HepG2 (cell line): Measurements from ENCODE around the gene DHH. TPM values are rescaled to one million over a fixed set of nuclear protein-coding genes. Genes with fewer than 3 reads are reported as not detected.
A peak's percentile ranks its signal among the peaks of the same experiment; 100 is the strongest.

Experiments
- ATAC-seq: fragments of 200-7000 bp; cut with Tn5 transposase; 3 replicates; pipeline ENCODE4 v1.9.1; 2020; ENCODE audit warnings: mild to moderate bottlenecking, moderate library complexity
- BruUV-seq: library from RNA; stranded (reverse); fragments of 400-500 nt; replicated peaks from 2 replicates; lab custom pipeline; 2021; lab: Mats Ljungman, UMichigan
- CTCF ChIA-PET: fragments of 300-600 bp; formaldehyde crosslinking; extraction: SDS; loops from one replicate; lab custom pipeline; 2021; ENCODE audit warnings: low total read pairs, inconsistent platforms, low intra/inter-chr PET ratio; lab: Yijun Ruan, JAX
- POLR2A ChIA-PET: fragments of 350-600 bp; sonication (Branson Sonifier 250); formaldehyde crosslinking; loops from one replicate; lab custom pipeline; 2020; ENCODE audit warnings: antibody characterized with exemption, inconsistent platforms; lab: Yijun Ruan, JAX
- DNase-seq: peaks from one replicate; pipeline ENCODE4 v3.0.0-alpha.2; 2015; ENCODE audit warnings: low spot score
- FAIRE-seq: peaks from 3 replicates; lab custom pipeline; 2011; peaks lifted over from hg19 to GRCh38; lab: Jason Lieb, UNC
- H2AFZ ChIP-seq: one replicate; pipeline ENCODE4 v1.6.1; 2011; ENCODE audit warnings: low read length, inconsistent platforms
- H3K27ac ChIP-seq: fragments of 300-600 bp; 3 replicates; pipeline ENCODE4 v1.8.0; 2011; ENCODE audit warnings: mixed run types, mild to moderate bottlenecking, mixed read lengths, low read length, inconsistent platforms; ENCODE audit not compliant: insufficient read depth; ENCODE audit errors: extremely low read length
- H3K27me3 ChIP-seq, 2 experiments: fragments of 200-600 bp in 1 of 2; 2 replicates in 1 of 2; 3 replicates in 1 of 2; pipeline versions ENCODE4 v1.6.0 to v1.8.0; 2011; ENCODE audit warnings: low read length in 2 of 2, mild to moderate bottlenecking in 2 of 2, moderate library complexity in 2 of 2, inconsistent platforms in 1 of 2; ENCODE audit not compliant: insufficient read depth in 2 of 2, control insufficient read depth in 1 of 2
- H3K36me3 ChIP-seq, 2 experiments: fragments of 200-600 bp in 1 of 2; replicated peaks in 1 of 2; 2 replicates in 1 of 2; 3 replicates in 1 of 2; pipeline versions ENCODE4 v1.5.1 to v1.8.0; 2011; ENCODE audit warnings: low read length in 2 of 2, inconsistent platforms in 1 of 2; ENCODE audit not compliant: insufficient read depth in 2 of 2, control insufficient read depth in 1 of 2
- H3K4me1 ChIP-seq: 2 replicates; pipeline ENCODE4 v1.5.1; 2012; ENCODE audit warnings: low read length, inconsistent platforms; ENCODE audit not compliant: insufficient read depth
- H3K4me2 ChIP-seq: 2 replicates; pipeline ENCODE4 v1.6.0; 2011; ENCODE audit warnings: low read depth, low read length, inconsistent platforms
- H3K4me3 ChIP-seq, 3 experiments: fragments of 200-600 bp in 1 of 3; sonication (generic), shearing (Covaris generic) in 1 of 3; replicated peaks in 1 of 3; 2 replicates each; pipeline ENCODE4 v1.5.1; 2011 to 2016; ENCODE audit warnings: low read length in 3 of 3, inconsistent platforms in 2 of 3, low read depth in 2 of 3, mild to moderate bottlenecking in 2 of 3, control low read depth in 1 of 3, mixed read lengths in 1 of 3; ENCODE audit not compliant: insufficient read depth in 1 of 3
- H3K79me2 ChIP-seq: one replicate; pipeline ENCODE4 v1.6.1; 2011; ENCODE audit warnings: low read length, inconsistent platforms; ENCODE audit not compliant: insufficient read depth
- H3K9ac ChIP-seq: 2 replicates; pipeline ENCODE4 v1.6.0; 2011; ENCODE audit warnings: mild to moderate bottlenecking, low read depth, low read length, inconsistent platforms; ENCODE audit not compliant: insufficient read depth
- H3K9me3 ChIP-seq: 2 replicates; pipeline ENCODE4 v1.5.1; 2012; ENCODE audit warnings: mild to moderate bottlenecking, low read length
- H4K20me1 ChIP-seq: 2 replicates; pipeline ENCODE4 v1.6.0; 2011; ENCODE audit warnings: inconsistent platforms, mild to moderate bottlenecking, low read length, moderate library complexity; ENCODE audit not compliant: insufficient read depth
- FLYWCH1 ChIP-seq: sonication (generic); formaldehyde crosslinking; IDR thresholded peaks from 2 replicates; pipeline ENCODE4 v1.8.1; 2023; ENCODE audit warnings: mild to moderate bottlenecking, missing genetic modification reagents
- KLF12 ChIP-seq: sonication (generic); formaldehyde crosslinking; IDR thresholded peaks from 2 replicates; pipeline ENCODE4 v1.4.0; 2020; ENCODE audit warnings: missing genetic modification reagents, borderline replicate concordance
- MAFF ChIP-seq: IDR thresholded peaks from 2 replicates; pipeline ENCODE4 v1.6.1; 2011; ENCODE audit warnings: low read depth, low read length, improper control_type of control experiment
- MTF2 ChIP-seq: sonication (generic); formaldehyde crosslinking; IDR thresholded peaks from 2 replicates; pipeline ENCODE4 v1.5.0; 2020; ENCODE audit warnings: missing genetic modification reagents, borderline replicate concordance
- PITX1 ChIP-seq: sonication (generic); formaldehyde crosslinking; IDR thresholded peaks from 2 replicates; pipeline ENCODE4 v1.5.1; 2020; ENCODE audit warnings: mild to moderate bottlenecking, missing genetic modification reagents
- RFXANK ChIP-seq: IDR thresholded peaks from 2 replicates; pipeline ENCODE4 v1.6.1; 2016
- RNF2 ChIP-seq: fragments of 450-650 bp; conservative IDR thresholded peaks from 2 replicates; pipeline ENCODE4 v1.6.1; 2016; ENCODE audit warnings: low read depth
- SNRNP70 ChIP-seq: fragments of 200-400 bp; formaldehyde crosslinking; IDR thresholded peaks from 2 replicates; pipeline ENCODE4 v1.6.1; 2017; ENCODE audit warnings: mild to moderate bottlenecking, low read depth, low read length, moderate library complexity
- TCF7L2 ChIP-seq: IDR thresholded peaks from 2 replicates; pipeline ENCODE4 v1.6.1; 2011; ENCODE audit warnings: mild to moderate bottlenecking, low read depth, low read length, moderate library complexity
- ZBTB1 ChIP-seq: sonication (generic); formaldehyde crosslinking; IDR thresholded peaks from 2 replicates; pipeline ENCODE4 v1.4.0; 2020; ENCODE audit warnings: missing genetic modification reagents, borderline replicate concordance
- ZNF317 ChIP-seq: sonication (generic); formaldehyde crosslinking; IDR thresholded peaks from 2 replicates; pipeline ENCODE4 v1.5.0; 2020; ENCODE audit warnings: mild to moderate bottlenecking, missing genetic modification reagents
- ZZZ3 ChIP-seq: sonication (generic); formaldehyde crosslinking; IDR thresholded peaks from 2 replicates; pipeline ENCODE4 v1.4.0; 2020; ENCODE audit warnings: missing genetic modification reagents, mild to moderate bottlenecking, borderline replicate concordance
- WGBS: methylation state at CpG from one replicate; pipeline ENCODE4 v1.1.6; 2017; ENCODE audit warnings: low lambda C conversion rate; 5-methylcytosine and 5-hydroxymethylcytosine counted together
- in situ Hi-C: cut with HindIII; loops from 2 replicates; pipeline ENCODE4 v1.10.0; 2017; ENCODE audit warnings: low pct_unique_long_range_greater_than_20kb; ENCODE audit not compliant: extremely low pct_ligation_motif_present
- intact Hi-C: fragments of 100-400 bp; cut with micrococcal nuclease; formaldehyde crosslinking; loops from one replicate; pipeline ENCODE4 v1.10.0; 2022; ENCODE audit not compliant: unreplicated experiment
- polyA plus RNA-seq, 8 experiments: library from polyadenylated mRNA; depleted of rRNA in 3 of 8; stranded (reverse) in 7 of 8; unstranded in 1 of 8; fragments of >200 nt; fragmentation: Illumina TruSeq in 4 of 8; extraction: Trizol in 4 of 8; gene quantifications; 2 replicates each; pipeline versions ENCODE4 v1.2.1 to v1.2.3, GENCODE V29; 2011 to 2016; ENCODE audit warnings: low read depth in 4 of 8, missing spikeins in 1 of 8, mixed read lengths in 1 of 8; ENCODE audit not compliant: insufficient read depth in 1 of 8
- total RNA-seq, 5 experiments: library from RNA; depleted of rRNA; stranded (reverse); fragments of >200 nt; fragmentation: Illumina TruSeq; extraction: Trizol; gene quantifications; 2 replicates each; pipeline ENCODE4 v1.2.3, GENCODE V29; 2016; ENCODE audit warnings: low read depth in 1 of 5
- TF ChIP-seq, protein P1 (sequence below): sonication (generic); formaldehyde crosslinking; IDR thresholded peaks from 2 replicates; pipeline ENCODE4 v1.4.0; 2020; ENCODE audit warnings: mild to moderate bottlenecking, missing genetic modification reagents
- TF ChIP-seq, protein P2 (sequence below): sonication (generic); formaldehyde crosslinking; IDR thresholded peaks from 2 replicates; pipeline ENCODE4 v1.4.0; 2020; ENCODE audit warnings: missing genetic modification reagents, mild to moderate bottlenecking, borderline replicate concordance
- TF ChIP-seq, protein P3 (sequence below): sonication (generic); formaldehyde crosslinking; IDR thresholded peaks from 2 replicates; pipeline ENCODE4 v1.4.0; 2020; ENCODE audit warnings: missing genetic modification reagents

Gene DHH
- total and polyA plus RNA-seq, 2 of the 13 experiments (the other 11 are each of a cell fraction or from before 2014, with no cell fraction given) = not detected

DNA sequence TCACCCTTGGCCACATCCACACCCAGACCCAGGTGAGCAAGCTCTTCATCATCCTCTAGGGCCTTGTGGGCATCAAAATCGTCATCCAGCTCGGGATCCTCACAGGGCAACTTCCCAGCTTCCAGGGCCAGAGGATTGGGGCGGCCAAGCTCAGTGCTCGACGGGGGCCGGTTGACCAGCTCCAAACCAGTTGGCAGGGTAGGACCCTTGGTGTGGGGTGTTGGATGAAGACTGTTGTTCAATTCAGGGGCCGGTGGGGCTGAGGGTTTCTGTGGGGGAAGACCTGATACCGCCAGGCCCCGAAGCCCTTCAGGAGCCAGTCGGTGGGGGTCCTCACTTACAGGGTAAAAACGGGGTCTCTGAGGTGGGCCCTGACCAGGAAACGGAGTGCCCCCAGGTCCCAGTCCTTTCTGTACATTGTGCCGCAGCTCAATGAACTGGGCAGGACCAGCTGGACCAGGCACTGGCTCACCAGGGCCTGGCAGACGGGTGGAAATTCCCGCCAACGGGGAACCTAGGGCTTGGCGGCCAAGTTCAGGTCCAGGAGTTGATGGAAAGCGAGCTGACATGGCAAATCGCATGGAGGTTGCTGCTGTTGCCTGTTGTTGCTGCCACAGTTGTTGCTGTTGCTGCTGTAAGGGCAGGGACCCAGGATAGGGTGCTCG, 56.2 kb downstream of the DHH start:
- no peak overlapping the region for H2AFZ ChIP-seq
- H3K9me3 ChIP-seq = no peaks in the 10 kb centered on the region
- peaks cover 55 to 92% of the 10 kb centered on the region in 2 experiments; a peak in 4 of 5 replicates for H3K36me3 ChIP-seq
- H3K4me1 ChIP-seq = no peaks in the 10 kb centered on the region
- 98% methylated on average over 12 of the region's 20 CpGs for WGBS
- ATAC-seq (no peak), FAIRE-seq (no peak), DNase-seq (no peak)
- ChIA-PET POLR2A (interaction anchor here (0.5 to 2.1 kb wide), 4 partner anchors 8 to 20 kb away, joined by 3 to 5 read pairs (median 3); no protein-coding TSS in a partner anchor), CTCF (no interaction called here)
- BruUV-seq = no TSS peak
- H4K20me1 ChIP-seq = no peaks in the 10 kb centered on the region
- no peak overlapping the region for H3K4me3 ChIP-seq
- in situ Hi-C loops (no loop called here), intact Hi-C loops (no loop called here)
- no peak overlapping the region for H3K9ac ChIP-seq
- H3K27ac ChIP-seq = no peak overlapping the region
- no peaks in the 10 kb centered on the region for H3K79me2 ChIP-seq
- no peak overlapping the region for H3K4me2 ChIP-seq
- H3K27me3 ChIP-seq = no peaks in the 10 kb centered on the region
- TF ChIP-seq RFXANK (CRISPR knock-in tag) (no peak), PITX1 (CRISPR knock-in tag) (no peak), ZBTB1 (no peak), SNRNP70 (no peak), ZZZ3 (CRISPR knock-in tag) (no peak), ZNF317 (CRISPR knock-in tag) (no peak), RNF2 (no peak), TCF7L2 (no peak), FLYWCH1 (CRISPR knock-in tag) (no peak), MTF2 (CRISPR knock-in tag) (no peak), KLF12 (no peak), MAFF (0 out of 2 replicates have a peak, but pooled peaks have one; percentile 3)
- TF ChIP-seq, protein P1, sequence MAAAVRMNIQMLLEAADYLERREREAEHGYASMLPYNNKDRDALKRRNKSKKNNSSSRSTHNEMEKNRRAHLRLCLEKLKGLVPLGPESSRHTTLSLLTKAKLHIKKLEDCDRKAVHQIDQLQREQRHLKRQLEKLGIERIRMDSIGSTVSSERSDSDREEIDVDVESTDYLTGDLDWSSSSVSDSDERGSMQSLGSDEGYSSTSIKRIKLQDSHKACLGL = no peak
- TF ChIP-seq, protein P2, sequence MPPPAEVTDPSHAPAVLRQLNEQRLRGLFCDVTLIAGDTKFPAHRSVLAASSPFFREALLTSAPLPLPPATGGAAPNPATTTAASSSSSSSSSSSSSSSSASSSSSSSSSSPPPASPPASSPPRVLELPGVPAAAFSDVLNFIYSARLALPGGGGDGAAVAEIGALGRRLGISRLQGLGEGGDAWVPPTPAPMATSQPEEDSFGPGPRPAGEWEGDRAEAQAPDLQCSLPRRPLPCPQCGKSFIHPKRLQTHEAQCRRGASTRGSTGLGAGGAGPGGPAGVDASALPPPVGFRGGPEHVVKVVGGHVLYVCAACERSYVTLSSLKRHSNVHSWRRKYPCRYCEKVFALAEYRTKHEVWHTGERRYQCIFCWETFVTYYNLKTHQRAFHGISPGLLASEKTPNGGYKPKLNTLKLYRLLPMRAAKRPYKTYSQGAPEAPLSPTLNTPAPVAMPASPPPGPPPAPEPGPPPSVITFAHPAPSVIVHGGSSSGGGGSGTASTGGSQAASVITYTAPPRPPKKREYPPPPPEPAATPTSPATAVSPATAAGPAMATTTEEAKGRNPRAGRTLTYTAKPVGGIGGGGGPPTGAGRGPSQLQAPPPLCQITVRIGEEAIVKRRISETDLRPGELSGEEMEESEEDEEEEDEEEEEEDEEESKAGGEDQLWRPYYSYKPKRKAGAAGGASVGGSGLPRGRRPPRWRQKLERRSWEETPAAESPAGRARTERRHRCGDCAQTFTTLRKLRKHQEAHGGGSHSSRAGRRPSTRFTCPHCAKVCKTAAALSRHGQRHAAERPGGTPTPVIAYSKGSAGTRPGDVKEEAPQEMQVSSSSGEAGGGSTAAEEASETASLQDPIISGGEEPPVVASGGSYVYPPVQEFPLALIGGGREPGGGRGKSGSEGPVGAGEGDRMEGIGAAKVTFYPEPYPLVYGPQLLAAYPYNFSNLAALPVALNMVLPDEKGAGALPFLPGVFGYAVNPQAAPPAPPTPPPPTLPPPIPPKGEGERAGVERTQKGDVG (CRISPR knock-in tag) = no peak
- TF ChIP-seq, protein P3, sequence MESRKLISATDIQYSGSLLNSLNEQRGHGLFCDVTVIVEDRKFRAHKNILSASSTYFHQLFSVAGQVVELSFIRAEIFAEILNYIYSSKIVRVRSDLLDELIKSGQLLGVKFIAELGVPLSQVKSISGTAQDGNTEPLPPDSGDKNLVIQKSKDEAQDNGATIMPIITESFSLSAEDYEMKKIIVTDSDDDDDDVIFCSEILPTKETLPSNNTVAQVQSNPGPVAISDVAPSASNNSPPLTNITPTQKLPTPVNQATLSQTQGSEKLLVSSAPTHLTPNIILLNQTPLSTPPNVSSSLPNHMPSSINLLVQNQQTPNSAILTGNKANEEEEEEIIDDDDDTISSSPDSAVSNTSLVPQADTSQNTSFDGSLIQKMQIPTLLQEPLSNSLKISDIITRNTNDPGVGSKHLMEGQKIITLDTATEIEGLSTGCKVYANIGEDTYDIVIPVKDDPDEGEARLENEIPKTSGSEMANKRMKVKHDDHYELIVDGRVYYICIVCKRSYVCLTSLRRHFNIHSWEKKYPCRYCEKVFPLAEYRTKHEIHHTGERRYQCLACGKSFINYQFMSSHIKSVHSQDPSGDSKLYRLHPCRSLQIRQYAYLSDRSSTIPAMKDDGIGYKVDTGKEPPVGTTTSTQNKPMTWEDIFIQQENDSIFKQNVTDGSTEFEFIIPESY (CRISPR knock-in tag) = 0 out of 2 replicates have a peak, but pooled peaks have one; percentile 17
